GM21576 (cell line): ENCODE results near the gene SMIM10.
"Not testable (repeated sequence)": the region's sequence is repeated elsewhere in the genome, so short reads cannot be mapped to it uniquely, and the experiment has no call there.

Source experiments
- ATAC-seq: cut with Tn5 transposase; IDR thresholded peaks from one replicate; pipeline ENCODE4 v1.9.1; 2021; ENCODE audit warnings: mild to moderate bottlenecking, moderate library complexity; ENCODE audit not compliant: unreplicated experiment

Gene SMIM10

GRCh38 chrX:134990801-134991481 is at the start of gene SMIM10:
Gene SMIM10 (plus strand): TSS chrX:134990991. CDS start chrX:134991096, 105 bp downstream.
- ATAC-seq = peak; percentile 77

- not testable (repeated sequence) for ATAC-seq
These were observed 44.4 kb upstream of the SMIM10 start for GRCh38 chrX:134946364-134946763.

- ATAC-seq = no peak
These were observed 42.2 kb upstream of the SMIM10 start for GRCh38 chrX:134948333-134949241.

- no peak for ATAC-seq
These were observed 41.5 kb upstream of the SMIM10 start for GRCh38 chrX:134949271-134949670.

- no peak for ATAC-seq
These were observed 33.0 kb upstream of the SMIM10 start for GRCh38 chrX:134957836-134958235.

- not testable (repeated sequence) for ATAC-seq
These were observed 30.4 kb upstream of the SMIM10 start for GRCh38 chrX:134960366-134960765.

GRCh38 chrX:134963041-134963440 is 27.8 kb upstream of the SMIM10 start:
- no peak for ATAC-seq

GRCh38 chrX:134969726-134970125 is 21.1 kb upstream of the SMIM10 start:
- no peak for ATAC-seq

- no peak for ATAC-seq
These were observed 18.9 kb upstream of the SMIM10 start for GRCh38 chrX:134971926-134972325.

GRCh38 chrX:134975516-134975915 is 15.3 kb upstream of the SMIM10 start:
- no peak for ATAC-seq

GRCh38 chrX:134981910-134982309 is 8.9 kb upstream of the SMIM10 start:
- ATAC-seq = no peak

GRCh38 chrX:134982748-134983147 is 8.0 kb upstream of the SMIM10 start:
- no peak for ATAC-seq

GRCh38 chrX:134985479-134985878 is 5.3 kb upstream of the SMIM10 start:
- ATAC-seq = no peak

- no peak for ATAC-seq
These were observed 353 bp upstream of the SMIM10 start for GRCh38 chrX:134990475-134990800.

GRCh38 chrX:134997646-134998045 is 6.9 kb downstream of the SMIM10 start:
- no peak for ATAC-seq

GRCh38 chrX:134998246-134998645 is 7.5 kb downstream of the SMIM10 start:
- ATAC-seq = no peak

GRCh38 chrX:134999469-134999868 is 8.7 kb downstream of the SMIM10 start:
- no peak for ATAC-seq

- ATAC-seq = no peak
These were observed 9.7 kb downstream of the SMIM10 start for GRCh38 chrX:135000516-135000915.

GRCh38 chrX:135003876-135004623 is 13.3 kb downstream of the SMIM10 start:
- peak; percentile 92 for ATAC-seq

GRCh38 chrX:135006187-135006586 is 15.4 kb downstream of the SMIM10 start:
- no peak for ATAC-seq

- no peak for ATAC-seq
These were observed 18.3 kb downstream of the SMIM10 start for GRCh38 chrX:135009057-135009610.
